Neural progenitor cell (in vitro differentiated cells): ENCODE measurements around the gene RAD23B.

ENCODE experiments used
- CTCF ChIP-seq: fragments of 200-600 bp; sonication (generic); IDR thresholded peaks from 2 replicates; pipeline ENCODE4 v1.5.1; 2017; ENCODE audit warnings: antibody characterized with exemption, mild to moderate bottlenecking
- EZH2 ChIP-seq: fragments of 200-600 bp; sonication (generic); IDR thresholded peaks from 2 replicates; pipeline ENCODE4 v1.6.1; 2017; ENCODE audit warnings: antibody characterized with exemption, mild to moderate bottlenecking, moderate library complexity
- EZH2phosphoT487 ChIP-seq: fragments of 200-600 bp; sonication (generic); IDR thresholded peaks from 2 replicates; pipeline ENCODE4 v1.6.1; 2017; ENCODE audit warnings: antibody characterized with exemption

- TF ChIP-seq EZH2 (no peak), CTCF (no peak), EZH2phosphoT487 (no peak)
These were observed 52.3 kb downstream of the RAD23B start for GRCh38 chr9:107335331-107335730.
